ENCODE measurements around the gene MRAS. TPM values are rescaled to one million over a fixed set of nuclear protein-coding genes. Genes with fewer than 3 reads are reported as not detected.
"Not testable (repeated sequence)": the region's sequence is repeated elsewhere in the genome, so short reads cannot be mapped to it uniquely, and the experiment has no call there.

The MRAS gene
- total and polyA plus RNA-seq, 7 experiments from 2014 or later, result 0.05 to 4.9 (median 0.80) TPM; not detected in 2

GRCh38 chr3:138375447-138375846 lies 27.1 kb downstream of the MRAS start:
- Histone ChIP-seq H3K27ac (ENCODE audit: low read depth, low read length) (no peak overlapping the region), H3K36me3 (ENCODE audit: control insufficient read depth in 2 of 3, insufficient read depth in 3 of 3, low read length in 3 of 3) (no peaks in the 10 kb centered on the region), H3K27me3 (ENCODE audit: control insufficient read depth in 2 of 2, insufficient read depth in 2 of 2, low read length in 2 of 2) (no peaks in the 10 kb centered on the region), H3K4me3 (ENCODE audit: low read length) (no peak overlapping the region), H3K9me3 (ENCODE audit: control insufficient read depth in 2 of 3, low read length in 3 of 3) (no peaks in the 10 kb centered on the region), H3K4me1 (ENCODE audit: control insufficient read depth in 2 of 2, insufficient read depth in 2 of 2, low read length in 2 of 2) (no peaks in the 10 kb centered on the region)
- Mint-ChIP-seq H3K4me1 (no peaks in the 10 kb centered on the region), H3K27ac (no peak overlapping the region), H3K36me3 (peaks cover 0 to 5% (median 0%) of the 10 kb centered on the region in 5 donors), H3K4me3 (no peak overlapping the region), H3K9me3 (peaks cover 0 to 2% (median 0%) of the 10 kb centered on the region in 11 donors), H3K27me3 (peaks cover 6 to 12% (median 8%) of the 10 kb centered on the region in 5 donors)
- intact Hi-C loops (cut with micrococcal nuclease), result no loop called here
- ChIA-PET POLR2A (no interaction called here), CTCF (interaction anchor here (0.6 to 0.7 kb wide), 2 partner anchors 39 to 124 kb away, joined by 3 read pairs; no protein-coding TSS in a partner anchor)
- DNase-seq (no peak), ATAC-seq (no peak)

DNA sequence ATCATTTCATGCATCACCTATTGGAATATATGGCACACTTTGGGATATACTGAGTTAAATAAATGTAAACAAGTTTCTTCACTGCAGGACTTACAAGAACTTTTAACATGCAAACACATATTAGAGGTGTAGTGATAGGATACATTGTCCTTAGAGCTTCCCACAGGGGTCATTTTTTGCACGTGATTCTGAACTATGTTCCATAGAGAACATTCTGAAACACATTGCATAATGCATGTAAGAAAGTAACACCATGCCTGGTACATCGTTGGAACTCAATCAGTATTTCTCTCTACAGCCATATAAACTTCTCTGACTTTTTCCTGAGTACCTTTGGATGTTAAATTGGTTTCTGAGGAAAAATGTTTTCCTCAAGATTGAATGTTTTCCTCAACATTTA lies 28.3 kb downstream of the MRAS start:
- ATAC-seq (no peak), DNase-seq (no peak)
- Histone ChIP-seq H3K4me3 (ENCODE audit: low read length) (no peak overlapping the region), H3K9me3 (ENCODE audit: control insufficient read depth in 2 of 3, low read length in 3 of 3) (no peaks in the 10 kb centered on the region), H3K4me1 (ENCODE audit: control insufficient read depth in 2 of 2, insufficient read depth in 2 of 2, low read length in 2 of 2) (no peaks in the 10 kb centered on the region), H3K27ac (ENCODE audit: low read depth, low read length) (no peak overlapping the region), H3K27me3 (ENCODE audit: control insufficient read depth in 2 of 2, insufficient read depth in 2 of 2, low read length in 2 of 2) (no peaks in the 10 kb centered on the region), H3K36me3 (ENCODE audit: control insufficient read depth in 2 of 3, insufficient read depth in 3 of 3, low read length in 3 of 3) (no peaks in the 10 kb centered on the region)
- no peaks in the 10 kb centered on the region for H3K9me3 Mint-ChIP-seq
- intact Hi-C loops (cut with micrococcal nuclease), result no loop called here
- ChIA-PET POLR2A (no interaction called here), CTCF (interaction anchor here (0.7 kb wide), 1 partner anchor 197 kb away, joined by 3 read pairs; no protein-coding TSS in a partner anchor)
- peaks cover 0 to 6% (median 3%) of the 10 kb centered on the region in 5 donors for H3K27me3 Mint-ChIP-seq
- H3K27ac Mint-ChIP-seq, result no peak overlapping the region
- no peaks in the 10 kb centered on the region for H3K36me3 Mint-ChIP-seq
- no peaks in the 10 kb centered on the region for H3K4me1 Mint-ChIP-seq
- no peak overlapping the region for H3K4me3 Mint-ChIP-seq

DNA sequence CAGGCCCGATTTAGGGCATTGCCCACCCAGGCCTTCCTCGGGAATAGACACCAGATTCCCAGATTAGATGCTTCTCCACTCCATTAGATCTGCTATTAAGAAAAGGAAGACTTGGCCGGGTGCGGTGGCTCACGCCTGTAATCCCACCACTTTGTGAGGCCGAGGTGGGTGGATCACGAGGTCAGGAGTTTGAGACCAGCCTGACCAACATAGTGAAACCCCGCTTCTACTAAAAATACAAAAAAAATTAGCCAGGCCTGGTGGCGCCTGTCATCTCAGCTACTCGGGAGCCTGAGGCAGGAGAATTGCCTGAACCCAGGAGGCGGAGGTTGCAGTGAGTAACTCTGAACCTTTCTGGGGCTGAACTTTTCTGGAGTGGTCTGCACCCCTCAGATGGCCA lies 28.8 kb downstream of the MRAS start:
- H3K9me3 ChIP-seq (ENCODE audit: control insufficient read depth in 2 of 3, low read length in 3 of 3); H3K4me3 Mint-ChIP-seq; POLR2A ChIA-PET; H3K4me1 Mint-ChIP-seq; ATAC-seq; H3K27ac Mint-ChIP-seq; H3K27me3 ChIP-seq (ENCODE audit: control insufficient read depth in 2 of 2, insufficient read depth in 2 of 2, low read length in 2 of 2); H3K36me3 Mint-ChIP-seq; intact Hi-C loops (cut with micrococcal nuclease); H3K36me3 ChIP-seq (ENCODE audit: control insufficient read depth in 2 of 3, insufficient read depth in 3 of 3, low read length in 3 of 3); CTCF ChIA-PET; H3K27me3 Mint-ChIP-seq; H3K4me1 ChIP-seq (ENCODE audit: control insufficient read depth in 2 of 2, insufficient read depth in 2 of 2, low read length in 2 of 2); H3K4me3 ChIP-seq (ENCODE audit: low read length); H3K9me3 Mint-ChIP-seq; H3K27ac ChIP-seq (ENCODE audit: low read depth, low read length); DNase-seq: not testable (repeated sequence)

DNA sequence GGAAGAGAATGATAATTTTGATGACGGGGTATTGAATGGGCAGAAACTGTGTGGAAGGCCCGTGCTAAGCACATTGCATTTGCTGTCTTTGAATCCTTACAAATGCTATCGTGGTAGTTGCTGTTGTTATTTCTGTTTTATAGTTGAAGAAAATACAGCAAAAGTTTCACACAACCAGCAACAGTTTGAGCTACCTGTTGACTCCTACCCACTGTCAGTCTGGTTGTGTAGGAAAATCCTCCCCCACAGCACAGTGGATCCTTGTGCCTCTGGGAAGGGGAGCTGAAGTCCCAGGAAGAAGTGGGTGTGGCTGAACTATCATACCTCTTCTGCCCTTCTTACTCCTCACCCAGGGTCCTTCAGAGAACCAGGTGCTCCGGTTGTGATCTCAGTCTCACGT lies 29.4 kb downstream of the MRAS start:
- POLR2A ChIA-PET, result no interaction called here
- intact Hi-C loops (cut with micrococcal nuclease), result no loop called here
- H3K27ac Mint-ChIP-seq, result no peak overlapping the region

DNA sequence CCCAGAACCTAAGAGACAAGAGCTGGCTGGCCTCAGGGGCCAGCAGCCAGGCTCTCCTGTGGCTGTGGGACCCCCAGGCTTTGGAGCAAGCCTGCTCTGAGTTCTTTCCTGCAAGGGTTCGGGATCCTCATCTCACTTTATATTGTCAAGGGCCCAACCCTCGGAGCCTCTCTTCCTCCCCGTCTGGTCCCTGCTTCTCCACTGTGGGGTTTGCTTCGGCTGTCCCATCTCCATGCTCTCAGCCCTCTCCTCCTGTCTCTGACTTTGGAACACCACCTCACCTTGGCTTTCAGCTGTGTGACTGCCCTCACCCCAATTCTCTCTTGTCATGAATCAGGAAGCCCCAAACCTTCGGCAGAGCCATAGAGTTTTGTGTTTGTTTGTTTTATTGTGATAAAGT lies 30.0 kb downstream of the MRAS start:
- no peak for ATAC-seq
- no peak for DNase-seq
- no peak overlapping the region for H3K4me3 ChIP-seq (ENCODE audit: low read length)
- H3K4me1 Mint-ChIP-seq, result no peaks in the 10 kb centered on the region
- no peaks in the 10 kb centered on the region for H3K9me3 Mint-ChIP-seq
- no peaks in the 10 kb centered on the region for H3K4me1 ChIP-seq (ENCODE audit: control insufficient read depth in 2 of 2, insufficient read depth in 2 of 2, low read length in 2 of 2)
- no peak overlapping the region for H3K4me3 Mint-ChIP-seq
- no peaks in the 10 kb centered on the region for H3K9me3 ChIP-seq (ENCODE audit: control insufficient read depth in 2 of 3, low read length in 3 of 3)
- CTCF ChIA-PET, result no interaction called here
- intact Hi-C loops (cut with micrococcal nuclease), result no loop called here
- H3K27ac Mint-ChIP-seq, result no peak overlapping the region
- POLR2A ChIA-PET, result no interaction called here
- no peaks in the 10 kb centered on the region for H3K36me3 Mint-ChIP-seq
- H3K36me3 ChIP-seq (ENCODE audit: control insufficient read depth in 2 of 3, insufficient read depth in 3 of 3, low read length in 3 of 3), result no peaks in the 10 kb centered on the region
- H3K27ac ChIP-seq (ENCODE audit: low read depth, low read length), result no peak overlapping the region
- H3K27me3 Mint-ChIP-seq, result peaks cover 0 to 4% (median 0%) of the 10 kb centered on the region in 5 donors
- H3K27me3 ChIP-seq (ENCODE audit: control insufficient read depth in 2 of 2, insufficient read depth in 2 of 2, low read length in 2 of 2), result no peaks in the 10 kb centered on the region

More for the DNA sequence above, 29.4 kb downstream of the MRAS start:
- Mint-ChIP-seq H3K4me3 (no peak overlapping the region), H3K27me3 (peaks cover 0 to 4% (median 0%) of the 10 kb centered on the region in 5 donors), H3K36me3 (no peaks in the 10 kb centered on the region), H3K9me3 (no peaks in the 10 kb centered on the region), H3K4me1 (no peaks in the 10 kb centered on the region)
- CTCF ChIA-PET, result no interaction called here
- Histone ChIP-seq H3K27me3 (ENCODE audit: control insufficient read depth in 2 of 2, insufficient read depth in 2 of 2, low read length in 2 of 2) (no peaks in the 10 kb centered on the region), H3K27ac (ENCODE audit: low read depth, low read length) (no peak overlapping the region), H3K36me3 (ENCODE audit: control insufficient read depth in 2 of 3, insufficient read depth in 3 of 3, low read length in 3 of 3) (no peaks in the 10 kb centered on the region), H3K4me3 (ENCODE audit: low read length) (no peak overlapping the region), H3K4me1 (ENCODE audit: control insufficient read depth in 2 of 2, insufficient read depth in 2 of 2, low read length in 2 of 2) (no peaks in the 10 kb centered on the region), H3K9me3 (ENCODE audit: control insufficient read depth in 2 of 3, low read length in 3 of 3) (no peaks in the 10 kb centered on the region)
- DNase-seq, result no peak
- no peak for ATAC-seq

DNA sequence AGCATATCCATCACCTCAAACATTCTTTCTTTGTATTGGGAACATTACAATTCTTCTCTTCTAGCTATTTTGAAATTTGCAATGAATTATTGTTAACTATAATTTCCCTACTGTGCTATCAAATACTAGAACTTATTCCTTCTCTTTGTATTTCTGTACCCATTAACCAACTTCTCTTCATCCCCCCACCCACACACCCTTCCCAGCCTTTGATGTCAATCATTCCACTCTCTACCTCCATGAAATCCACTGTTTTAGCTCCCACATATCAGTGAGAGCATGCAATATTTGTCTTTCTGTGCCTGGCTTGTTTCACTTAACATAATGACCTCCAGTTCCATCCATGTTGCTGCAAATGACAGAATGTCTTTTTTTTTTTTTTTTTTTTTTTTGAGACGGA lies 30.6 kb downstream of the MRAS start:
- intact Hi-C loops (cut with micrococcal nuclease), result no loop called here
- Histone ChIP-seq H3K27ac (ENCODE audit: low read depth, low read length) (no peak overlapping the region), H3K9me3 (ENCODE audit: control insufficient read depth in 2 of 3, low read length in 3 of 3) (no peaks in the 10 kb centered on the region), H3K4me3 (ENCODE audit: low read length) (no peak overlapping the region), H3K36me3 (ENCODE audit: control insufficient read depth in 2 of 3, insufficient read depth in 3 of 3, low read length in 3 of 3) (no peaks in the 10 kb centered on the region), H3K4me1 (ENCODE audit: control insufficient read depth in 2 of 2, insufficient read depth in 2 of 2, low read length in 2 of 2) (no peaks in the 10 kb centered on the region), H3K27me3 (ENCODE audit: control insufficient read depth in 2 of 2, insufficient read depth in 2 of 2, low read length in 2 of 2) (no peaks in the 10 kb centered on the region)
- H3K36me3 Mint-ChIP-seq, result no peaks in the 10 kb centered on the region
- DNase-seq, result no peak
- no peaks in the 10 kb centered on the region for H3K9me3 Mint-ChIP-seq
- no peaks in the 10 kb centered on the region for H3K4me1 Mint-ChIP-seq
- no peak overlapping the region for H3K4me3 Mint-ChIP-seq
- CTCF ChIA-PET, result no interaction called here
- no peak overlapping the region for H3K27ac Mint-ChIP-seq
- POLR2A ChIA-PET, result no interaction called here
- H3K27me3 Mint-ChIP-seq, result peaks cover 0 to 6% (median 0%) of the 10 kb centered on the region in 5 donors
- ATAC-seq, result no peak

DNA sequence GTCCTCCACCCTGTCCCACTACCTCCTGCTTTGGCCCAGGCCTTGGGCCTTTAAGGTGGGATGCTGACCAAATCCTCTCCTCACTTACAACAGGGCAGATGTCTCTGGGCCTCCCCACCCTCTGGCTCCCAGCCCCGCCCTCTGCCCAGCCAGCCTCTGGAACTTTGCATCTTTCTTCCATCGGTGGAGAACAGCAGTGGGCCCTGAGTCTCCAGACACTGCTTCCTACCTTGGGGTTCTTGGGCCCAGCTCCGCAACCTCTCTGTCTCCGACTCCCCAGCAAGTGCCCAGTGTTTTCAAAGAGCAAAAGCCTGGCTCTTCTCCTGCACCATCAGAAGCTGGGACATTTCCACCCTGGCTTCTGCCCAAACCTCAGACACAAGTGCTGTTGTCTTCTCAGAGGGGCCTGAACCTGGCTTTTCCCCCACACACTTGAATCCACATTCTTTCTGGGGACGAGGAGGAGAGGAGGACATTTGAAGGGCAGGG lies 33.1 kb downstream of the MRAS start:
- H3K4me3 ChIP-seq (ENCODE audit: low read length), result no peak overlapping the region
- CTCF ChIA-PET, result no interaction called here
- Mint-ChIP-seq H3K36me3 (no peaks in the 10 kb centered on the region), H3K4me1 (no peaks in the 10 kb centered on the region), H3K9me3 (no peaks in the 10 kb centered on the region), H3K4me3 (no peak overlapping the region), H3K27ac (no peak overlapping the region), H3K27me3 (peaks cover 0 to 8% (median 6%) of the 10 kb centered on the region in 5 donors)
- no peaks in the 10 kb centered on the region for H3K9me3 ChIP-seq (ENCODE audit: control insufficient read depth in 2 of 3, low read length in 3 of 3)
- no peaks in the 10 kb centered on the region for H3K36me3 ChIP-seq (ENCODE audit: control insufficient read depth in 2 of 3, insufficient read depth in 3 of 3, low read length in 3 of 3)
- no peaks in the 10 kb centered on the region for H3K27me3 ChIP-seq (ENCODE audit: control insufficient read depth in 2 of 2, insufficient read depth in 2 of 2, low read length in 2 of 2)
- no peak overlapping the region for H3K27ac ChIP-seq (ENCODE audit: low read depth, low read length)
- no peaks in the 10 kb centered on the region for H3K4me1 ChIP-seq (ENCODE audit: control insufficient read depth in 2 of 2, insufficient read depth in 2 of 2, low read length in 2 of 2)
- intact Hi-C loops (cut with micrococcal nuclease), result no loop called here
- ATAC-seq (no peak), DNase-seq (no peak)
- POLR2A ChIA-PET, result no interaction called here

Measured in naive thymus-derived CD4-positive, alpha-beta T cell (primary cell).